Hematopoietic multipotent progenitor cell treated with erythropoietin and hydrocortisone succinate and interleukin-3 and kit ligand, for 15 days (in vitro differentiated cells): Measurements from ENCODE around the gene OR6B3.
"Not testable (repeated sequence)": the region's sequence is repeated elsewhere in the genome, so short reads cannot be mapped to it uniquely, and the experiment has no call there.

Experiments
- DNase-seq: peaks from one replicate; pipeline ENCODE4 v3.0.0-alpha.2; 2015; ENCODE audit warnings: low spot score

The OR6B3 gene

DNA sequence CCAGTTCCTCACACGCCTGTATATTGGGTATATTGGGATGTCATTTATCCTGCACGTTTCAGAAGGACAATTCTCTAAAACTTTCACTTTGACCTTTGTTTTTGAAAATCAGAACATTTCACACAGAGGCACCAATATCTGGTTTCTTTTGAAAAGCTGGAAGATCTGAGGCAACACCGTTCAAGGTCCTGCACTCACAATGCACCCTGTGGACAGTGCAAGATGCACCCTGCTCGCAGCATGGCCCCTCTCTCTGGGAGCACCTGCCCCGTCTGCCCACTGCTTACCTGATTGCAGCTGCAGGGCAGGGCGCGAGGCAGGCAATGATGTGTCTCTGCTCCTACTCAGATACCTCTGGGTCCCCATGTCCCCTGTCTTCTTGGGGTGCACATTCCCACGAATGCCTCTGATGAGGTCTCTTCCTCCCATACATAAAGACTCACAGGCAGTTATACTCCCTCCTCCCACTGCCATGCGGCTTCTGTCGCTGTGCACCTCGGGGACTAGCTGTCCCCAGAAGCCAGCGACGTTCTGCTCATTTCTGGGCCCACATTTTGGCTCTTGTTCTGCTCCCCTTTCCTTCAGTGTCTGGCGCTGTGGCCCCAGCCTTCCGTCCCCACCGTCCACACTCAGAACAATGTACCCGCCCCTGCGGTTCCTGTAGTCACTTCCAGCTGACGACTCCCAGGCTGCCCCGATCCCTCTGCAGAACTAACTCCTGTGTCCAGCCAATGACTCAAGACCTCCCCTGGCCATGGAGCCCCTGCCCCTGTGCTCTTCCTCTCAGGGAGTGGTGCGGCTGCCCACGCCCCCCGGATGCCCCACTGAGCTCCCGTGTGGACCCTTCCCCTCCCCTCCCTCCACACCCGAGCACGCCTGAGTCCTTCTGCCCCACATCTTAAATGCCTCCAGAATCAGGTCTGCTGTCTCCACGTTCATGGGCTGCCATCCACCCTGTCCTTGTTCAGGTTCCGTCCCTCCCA is at the start of gene OR6B3:
OR6B3 (minus strand) TSS at position 349 of the 983 bp plus-strand sequence.
- DNase-seq, result no peak

- no peak for DNase-seq
These were observed 45.0 kb upstream of the OR6B3 start for GRCh38 chr2:240098349-240098748.

DNA sequence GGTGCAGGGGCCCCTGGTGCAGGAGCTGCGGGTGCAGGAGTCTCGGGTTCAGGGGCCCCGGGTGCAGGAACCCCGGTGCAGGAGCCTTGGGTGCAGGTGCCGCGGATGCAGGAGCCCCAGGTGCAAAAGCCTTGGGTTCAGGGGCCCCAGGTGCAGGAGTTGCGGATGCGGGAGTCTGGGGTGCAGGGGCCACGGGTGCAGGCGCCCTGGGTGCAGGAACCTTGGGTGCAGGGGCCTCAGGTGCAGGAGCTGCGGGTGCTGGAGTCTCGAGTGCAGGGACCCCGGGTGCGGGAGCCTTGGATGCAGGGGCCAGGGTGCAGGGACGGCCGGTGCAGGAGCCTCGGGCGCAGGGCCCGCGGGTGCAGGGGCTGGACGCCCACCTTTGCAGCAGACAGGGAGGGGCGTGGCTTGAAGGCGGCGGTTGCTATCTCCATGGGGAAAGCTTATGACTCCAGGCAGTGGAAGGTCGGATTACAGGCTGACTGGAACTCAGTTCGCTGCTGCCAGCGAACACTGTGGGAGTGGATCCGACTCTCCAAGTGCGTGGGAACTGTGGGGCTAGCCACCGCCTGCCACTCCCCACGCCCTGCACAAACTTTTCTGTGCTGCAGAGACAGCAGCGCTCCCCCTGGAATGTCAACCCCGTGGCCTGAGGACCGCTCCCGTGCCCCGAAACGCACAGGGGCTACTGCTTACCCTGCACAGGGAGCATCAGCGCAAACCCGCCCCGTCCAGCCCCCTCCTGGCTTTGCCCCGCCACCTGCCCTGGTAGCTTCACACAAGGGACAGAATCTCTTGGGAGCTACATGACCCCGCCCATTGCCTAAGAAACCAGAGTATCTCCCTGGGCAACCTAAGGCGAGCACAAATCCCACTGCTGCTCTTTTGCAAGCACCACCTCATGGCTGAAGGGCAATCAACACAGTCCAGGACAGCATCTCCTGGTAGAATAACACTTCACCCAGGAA is 42.5 kb upstream of the OR6B3 start:
- DNase-seq, result no peak

- DNase-seq, result no peak
These were observed 36.0 kb upstream of the OR6B3 start for GRCh38 chr2:240089306-240089705.

DNA sequence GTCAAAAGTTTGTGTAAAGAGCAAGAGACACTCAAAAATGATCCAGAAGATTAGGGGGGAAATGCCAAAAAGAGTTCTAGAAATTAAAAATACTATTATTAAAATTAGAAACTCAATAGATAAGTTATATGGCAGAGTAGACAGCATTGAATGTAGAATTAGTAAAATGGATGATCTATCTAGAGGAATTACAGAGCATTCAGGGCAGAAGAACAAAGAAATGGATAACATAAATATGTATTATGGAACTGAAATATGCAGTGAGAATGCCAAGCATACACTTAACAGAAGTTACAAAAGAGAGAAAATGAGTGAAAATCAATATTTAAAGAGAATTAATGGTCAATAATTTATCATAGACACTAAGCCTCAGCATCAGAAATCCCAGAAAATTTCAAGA is 33.2 kb upstream of the OR6B3 start:
- DNase-seq, result no peak

- no peak for DNase-seq
These were observed 25.3 kb upstream of the OR6B3 start for GRCh38 chr2:240078631-240079030.

- DNase-seq, result no peak
These were observed 24.1 kb upstream of the OR6B3 start for GRCh38 chr2:240077442-240077841.

- no peak for DNase-seq
These were observed 21.2 kb upstream of the OR6B3 start for GRCh38 chr2:240074545-240074944.

DNA sequence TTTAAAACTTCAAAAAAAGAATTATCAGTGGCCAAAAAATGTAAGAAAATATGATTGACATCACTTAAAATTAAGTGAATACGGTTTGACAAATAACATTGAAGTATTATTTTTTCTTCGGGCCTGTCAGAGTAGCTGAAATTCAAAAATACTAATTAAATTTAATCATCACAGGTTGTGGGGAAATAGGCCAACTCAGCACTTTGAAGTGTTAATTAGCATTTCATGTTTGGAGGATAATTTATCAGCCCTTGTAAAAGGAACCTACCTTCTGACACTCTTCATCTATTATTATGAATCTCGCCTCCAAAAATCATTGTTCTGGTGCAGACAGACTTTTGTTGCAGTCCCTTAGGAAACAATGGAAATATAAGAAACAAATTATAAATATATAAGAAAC is 17.6 kb upstream of the OR6B3 start:
- no peak for DNase-seq

DNA sequence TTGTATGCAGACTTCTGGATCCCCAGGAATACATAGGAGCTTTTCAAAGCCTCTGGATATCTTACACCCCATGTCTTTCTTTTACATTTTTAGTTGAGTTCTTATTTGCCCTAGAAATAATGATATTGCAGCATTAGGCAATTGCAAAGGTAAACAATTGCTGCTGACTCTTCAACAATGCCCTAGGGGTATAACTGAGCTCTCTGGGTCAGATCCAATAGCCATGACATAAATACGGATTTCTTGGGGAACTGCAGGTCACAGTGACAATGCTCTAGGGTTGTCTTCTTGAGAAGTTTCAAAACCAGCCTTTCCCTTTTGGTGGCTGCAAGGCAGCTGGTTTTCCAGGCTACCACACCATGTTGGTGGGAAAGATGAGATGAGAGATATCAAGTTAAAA is 16.5 kb upstream of the OR6B3 start:
- no peak for DNase-seq

- no peak for DNase-seq
These were observed 14.9 kb upstream of the OR6B3 start for GRCh38 chr2:240068193-240068592.

- no peak for DNase-seq
These were observed 13.2 kb upstream of the OR6B3 start for GRCh38 chr2:240066489-240066888.

DNA sequence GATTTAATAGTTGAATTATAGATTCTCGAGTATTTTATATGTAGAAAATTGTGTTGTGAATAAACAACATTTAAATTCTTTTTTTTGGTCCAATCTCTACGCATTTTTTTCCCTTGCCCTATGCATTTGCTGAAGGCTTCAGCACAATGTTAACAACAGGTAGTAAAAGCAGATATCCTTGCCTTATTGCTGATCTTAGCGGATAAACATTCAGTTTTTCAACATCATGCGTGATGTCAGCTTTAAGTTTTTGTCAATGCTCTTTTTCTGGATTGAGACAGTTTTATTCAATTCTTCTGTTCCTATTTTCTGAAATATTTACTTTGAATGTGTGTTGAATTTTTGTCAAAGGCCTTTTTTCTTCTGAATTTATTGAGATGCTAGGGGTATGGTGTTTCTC is 11.6 kb upstream of the OR6B3 start:
- no peak for DNase-seq

GRCh38 chr2:240060977-240061591 is 7.8 kb upstream of the OR6B3 start:
- peak; percentile 20 for DNase-seq

GRCh38 chr2:240056678-240057077 is 3.4 kb upstream of the OR6B3 start:
- DNase-seq, result no peak

DNA sequence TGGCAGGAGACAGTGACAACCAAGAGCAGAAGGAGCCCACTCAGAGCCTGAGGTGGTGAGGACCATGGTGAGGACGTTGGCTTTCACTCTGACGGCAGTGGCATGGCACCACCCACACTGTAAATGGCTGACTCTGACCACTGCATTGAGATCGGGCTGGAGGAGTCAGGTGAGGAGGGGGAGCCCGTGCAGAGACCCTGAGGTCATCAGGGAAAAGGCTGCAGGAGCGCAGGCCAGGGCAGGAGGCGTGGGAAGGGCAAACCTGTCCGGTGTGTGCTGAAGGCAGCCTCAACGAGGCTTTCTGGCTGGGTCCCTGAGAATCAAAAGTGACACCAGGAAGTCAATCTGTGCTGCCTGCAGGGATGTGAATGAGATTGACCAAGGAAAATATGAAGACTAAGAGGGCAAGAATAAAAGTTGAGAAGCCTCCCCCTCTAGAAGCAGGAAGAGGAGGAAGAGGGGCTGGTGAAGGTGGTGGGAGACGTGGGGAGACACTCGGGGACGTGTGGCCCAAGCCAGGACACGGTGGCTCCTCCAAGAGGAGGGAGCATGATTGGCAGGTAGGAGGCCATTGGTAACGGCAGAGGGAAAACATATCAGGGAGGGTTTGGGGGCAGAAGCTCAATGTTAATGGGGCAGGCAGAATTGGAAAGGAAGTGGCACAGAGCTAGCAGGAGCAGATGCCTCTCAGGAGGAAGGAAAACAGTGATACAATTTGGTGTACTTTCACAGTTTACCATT is 2.0 kb upstream of the OR6B3 start:
- no peak for DNase-seq

DNA sequence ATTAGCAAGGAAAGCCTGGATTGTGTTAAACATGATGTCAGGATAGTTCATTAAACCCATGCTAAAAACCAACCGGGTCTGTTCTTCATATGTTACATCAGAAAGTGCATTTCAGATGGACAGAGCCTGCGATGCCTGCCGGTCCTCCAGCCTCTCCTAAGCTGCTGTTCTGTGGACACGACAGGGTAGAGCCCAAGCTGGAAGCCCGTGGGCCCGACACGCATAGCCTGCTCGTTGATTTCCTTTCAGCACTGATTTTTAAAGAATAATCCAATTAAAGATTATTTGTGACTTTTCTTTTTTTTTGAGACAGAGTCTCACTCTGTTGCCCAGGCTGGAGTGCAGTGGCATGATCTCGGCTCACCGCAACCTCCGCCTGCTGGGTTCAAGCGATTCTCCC is 797 bp downstream of the OR6B3 start:
- DNase-seq, result no peak

DNA sequence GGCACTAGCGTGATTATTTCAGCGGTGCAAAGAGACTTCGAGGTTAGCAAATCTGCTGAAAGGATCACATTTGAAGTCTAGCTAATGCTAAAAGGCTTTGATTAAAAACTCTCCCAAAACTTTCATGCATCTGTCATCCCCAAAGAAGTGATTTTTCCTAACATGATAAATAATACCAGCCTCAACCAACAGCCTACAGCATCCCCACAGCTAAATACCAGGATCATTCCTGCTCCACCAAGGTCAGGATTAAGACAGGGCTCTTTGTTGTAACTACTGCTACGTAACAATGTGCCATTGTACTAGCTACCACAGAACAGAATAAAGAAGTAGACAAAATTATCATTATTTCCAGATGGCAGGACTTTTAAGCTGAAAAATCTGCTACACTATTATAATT is 1.6 kb downstream of the OR6B3 start:
- no peak for DNase-seq

GRCh38 chr2:240050278-240050677 is 3.0 kb downstream of the OR6B3 start:
- DNase-seq, result no peak

DNA sequence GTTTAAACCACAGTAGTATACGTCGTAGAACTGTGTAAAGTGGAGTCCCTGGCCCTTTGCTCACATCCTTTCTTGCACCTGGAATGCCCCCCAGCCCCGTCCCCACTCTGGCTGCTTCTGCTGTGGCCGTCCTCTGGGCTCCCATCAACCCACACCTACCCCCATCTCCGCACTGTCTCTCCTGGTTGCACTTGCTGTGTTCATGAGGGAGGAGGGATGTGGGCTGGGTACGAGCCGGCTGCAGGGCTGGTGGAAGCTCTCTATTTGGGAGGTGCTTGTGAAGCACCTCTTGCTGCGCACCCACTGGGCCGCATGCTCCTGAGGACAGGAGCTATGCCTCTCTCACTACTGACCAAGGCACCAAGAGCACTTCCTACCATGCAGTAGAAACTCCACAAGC is 5.1 kb downstream of the OR6B3 start:
- DNase-seq, result no peak

DNA sequence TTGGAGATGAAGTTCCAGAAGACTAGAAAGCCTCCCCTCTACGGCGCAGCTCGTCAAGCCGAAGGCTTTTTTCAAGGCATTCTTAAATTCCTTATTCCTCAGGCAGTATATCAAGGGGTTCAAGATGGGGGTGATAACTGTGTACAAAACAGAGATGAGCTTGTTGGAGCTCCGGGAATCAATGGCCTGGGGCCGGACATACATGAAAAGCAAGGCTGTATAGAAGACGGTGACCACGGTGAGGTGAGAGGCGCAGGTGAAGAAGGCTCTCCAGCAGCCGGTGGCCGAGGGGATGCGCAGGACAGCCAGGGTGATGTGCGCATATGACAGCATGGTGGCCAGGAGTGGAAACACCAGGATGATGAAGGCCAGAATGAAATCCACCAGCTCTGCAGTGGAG is 8.2 kb downstream of the OR6B3 start:
- no peak for DNase-seq

- not testable (repeated sequence) for DNase-seq
These were observed 9.2 kb downstream of the OR6B3 start for GRCh38 chr2:240044096-240044495.
